DMS 273 treated with DMSO at 0.1 percent for 48 hours (cell line): ENCODE data around the gene MICAL3.
"Not testable (repeated sequence)": the region's sequence is repeated elsewhere in the genome, so short reads cannot be mapped to it uniquely, and the experiment has no call there.

ENCODE experiments used
- DNase-seq: peaks from one replicate; lab custom pipeline; 2025; lab: John Stamatoyannopoulos, UW

MICAL3 gene

DNA sequence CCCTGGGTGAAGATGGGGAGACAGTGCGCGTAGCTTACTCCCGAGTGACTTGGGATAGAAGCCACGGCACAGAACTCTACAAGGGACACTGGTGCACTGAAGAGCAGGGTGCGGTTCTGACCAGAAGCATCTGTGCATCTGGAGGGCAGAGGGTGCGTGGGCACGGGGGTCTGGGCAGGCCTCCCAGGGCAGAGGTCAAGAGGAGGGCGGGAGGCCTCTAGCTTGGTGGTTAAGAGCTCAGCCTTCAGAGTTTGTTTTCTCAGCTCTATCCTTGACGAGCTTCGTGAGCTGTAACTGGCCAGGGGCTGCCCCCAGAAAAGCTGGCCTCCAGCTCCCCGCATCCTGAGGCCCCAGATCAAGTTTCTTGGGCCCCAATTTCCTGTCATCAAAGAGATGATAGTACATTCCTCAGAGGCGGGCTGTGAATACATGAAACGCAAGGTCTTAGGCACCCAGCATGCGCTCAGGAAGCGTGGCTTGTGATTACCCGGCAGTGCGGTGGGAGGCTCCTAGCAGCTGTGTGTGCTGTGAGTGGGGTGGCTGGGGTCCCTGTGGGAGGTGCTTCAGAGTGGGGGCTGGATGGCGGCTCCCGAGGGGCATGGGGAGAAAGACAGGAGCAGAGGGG lies 244.1 kb downstream of the MICAL3 start:
- no peak for DNase-seq

DNA sequence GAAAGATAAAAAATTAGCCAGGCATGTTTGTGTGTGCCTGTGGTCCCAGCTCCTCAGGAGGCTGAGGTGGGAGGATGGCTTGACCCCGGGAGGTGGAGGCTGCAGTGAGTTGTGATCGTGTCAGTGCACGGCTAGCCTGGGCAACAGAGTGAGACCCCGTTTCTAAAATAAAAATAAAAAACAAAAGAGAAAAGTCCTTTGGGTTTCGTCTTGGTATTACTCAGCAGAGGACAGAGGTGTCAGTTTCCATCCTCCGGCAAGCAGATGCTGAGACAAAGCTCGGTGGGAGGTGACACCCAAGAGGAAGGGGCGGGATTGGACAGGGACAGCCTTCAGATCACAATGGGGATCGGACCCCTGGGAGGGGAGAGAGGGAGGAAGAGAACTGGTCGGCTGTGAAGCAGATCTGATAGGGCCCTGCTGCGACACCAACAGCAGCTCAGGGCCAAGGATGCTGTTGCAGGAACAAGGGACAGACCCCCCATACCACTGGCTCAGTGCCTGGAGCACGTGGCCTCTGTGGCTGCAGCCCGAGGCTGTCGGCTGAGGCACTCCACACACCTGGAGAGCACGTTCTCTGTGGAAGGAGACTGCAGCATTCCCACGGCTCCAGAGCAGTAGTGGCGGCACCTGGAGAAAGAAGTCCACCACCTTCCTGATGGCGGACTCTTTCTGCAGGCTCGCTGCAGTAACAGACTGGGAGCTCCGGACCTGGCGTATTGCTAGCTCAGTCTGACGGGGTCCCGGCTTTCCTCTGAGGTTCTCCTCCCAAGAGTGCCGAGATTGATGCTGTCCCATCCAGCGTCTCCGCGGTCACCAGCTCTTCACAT lies 244.9 kb downstream of the MICAL3 start:
- DNase-seq: no peak

DNA sequence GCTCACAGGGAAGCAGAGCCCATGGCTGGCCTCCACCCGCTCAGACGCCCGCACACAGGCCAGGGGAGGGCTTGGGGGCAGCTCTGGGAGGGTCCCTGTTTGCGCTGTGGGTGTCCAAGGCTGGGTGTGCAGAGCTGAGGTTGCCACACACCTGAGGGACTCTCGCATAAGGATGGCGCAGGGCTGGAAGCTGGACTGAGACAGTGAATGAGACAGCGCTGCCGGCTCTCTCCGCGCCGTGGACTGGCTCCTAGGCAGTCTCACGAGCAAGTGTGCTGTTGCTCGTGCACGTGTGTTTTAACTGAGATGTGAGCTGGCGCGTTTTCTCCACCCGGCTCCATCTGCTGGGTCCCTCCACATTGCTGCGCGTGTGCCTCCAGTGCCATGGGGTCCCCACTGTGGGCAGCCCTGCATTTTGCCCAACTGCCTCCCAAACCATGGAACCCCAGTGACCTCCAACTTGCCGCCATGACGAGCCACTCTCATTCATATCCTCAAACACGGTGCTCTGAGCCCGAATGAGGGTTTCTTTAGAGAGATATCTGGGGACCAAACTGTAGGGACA lies 245.9 kb downstream of the MICAL3 start:
- no peak for DNase-seq

DNA sequence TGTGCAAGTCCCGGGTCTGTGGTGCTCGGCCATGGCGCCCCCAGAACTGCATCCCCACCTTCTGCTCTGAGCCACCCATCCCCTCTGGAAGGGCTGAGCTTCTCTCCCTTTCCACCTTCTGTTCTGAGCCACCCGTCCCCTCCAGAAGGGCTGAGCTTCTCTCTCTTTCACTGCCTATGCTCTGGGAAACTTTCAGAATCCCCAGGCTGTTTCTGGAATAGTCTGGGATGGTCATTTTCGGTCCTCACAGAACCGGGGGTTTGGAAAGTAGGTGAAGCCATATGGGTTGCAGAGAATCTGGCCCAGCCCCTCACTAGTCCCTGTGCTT lies 246.7 kb downstream of the MICAL3 start:
- DNase-seq: no peak

DNA sequence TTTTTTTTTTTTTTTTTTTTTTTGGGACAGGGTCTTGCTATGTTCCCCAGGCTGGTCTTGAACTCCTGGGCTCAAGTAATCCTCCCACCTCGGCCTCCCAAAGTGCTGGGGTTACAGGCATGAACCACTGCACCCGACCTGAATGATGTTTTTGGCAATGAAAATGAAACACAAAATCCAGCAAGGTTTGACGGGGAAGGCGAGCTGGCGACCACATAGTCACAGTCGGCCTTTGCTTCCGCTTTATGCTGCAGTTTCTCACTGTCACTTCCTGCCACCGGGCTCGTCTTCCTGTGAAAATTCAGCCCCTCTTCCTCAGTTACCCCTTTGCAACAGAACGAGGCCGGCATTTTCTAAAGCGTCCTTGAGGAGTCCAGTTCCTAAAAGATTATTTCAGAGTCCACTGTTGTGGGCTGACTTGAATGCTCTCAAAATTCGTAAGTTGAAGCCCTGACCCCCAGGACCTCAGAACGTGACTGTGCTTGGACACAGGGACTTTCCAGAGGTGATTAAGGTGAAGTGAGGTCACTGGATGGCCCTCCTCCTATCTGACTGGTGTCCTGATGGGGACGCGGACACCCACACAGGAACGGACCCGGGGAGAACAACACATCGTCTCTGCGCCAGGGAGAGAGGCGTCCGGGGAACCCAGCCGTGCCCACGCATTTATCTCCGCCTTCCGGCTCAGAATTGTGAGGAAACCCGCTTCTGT lies 247.2 kb downstream of the MICAL3 start:
- no peak for DNase-seq

DNA sequence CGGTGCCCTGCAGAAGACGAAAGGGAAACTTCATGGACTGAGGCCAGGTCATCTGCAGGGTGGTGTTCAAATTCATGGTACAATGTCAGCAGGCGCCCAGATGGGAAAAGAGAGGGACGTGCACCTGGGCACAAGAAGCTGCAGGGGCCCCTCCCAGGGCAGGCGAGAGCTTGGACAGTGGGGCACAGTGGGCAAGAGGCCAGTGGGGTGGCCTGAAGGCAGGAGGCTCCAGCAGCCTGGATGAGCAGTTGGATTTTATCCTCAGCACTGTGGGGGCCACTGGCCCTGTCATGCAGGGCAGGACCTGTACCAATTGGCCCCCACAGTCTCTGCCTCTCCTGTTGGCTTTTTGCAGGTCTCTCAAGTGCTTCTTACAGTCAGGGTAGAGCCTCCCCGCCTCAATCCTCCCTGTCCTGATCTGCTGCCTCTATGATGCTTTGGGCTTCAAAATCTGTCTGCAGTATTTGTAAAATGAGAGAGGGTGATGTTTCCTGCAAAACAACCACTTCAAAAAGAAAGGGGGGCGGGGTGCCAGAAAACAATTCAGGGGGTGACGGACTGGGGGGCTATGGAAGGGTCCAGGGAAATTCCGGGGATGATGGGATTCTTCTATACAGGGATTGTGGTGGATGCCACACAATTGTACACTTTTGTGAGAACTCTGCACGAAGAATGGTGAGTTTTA lies 248.4 kb downstream of the MICAL3 start:
- DNase-seq: no peak

DNA sequence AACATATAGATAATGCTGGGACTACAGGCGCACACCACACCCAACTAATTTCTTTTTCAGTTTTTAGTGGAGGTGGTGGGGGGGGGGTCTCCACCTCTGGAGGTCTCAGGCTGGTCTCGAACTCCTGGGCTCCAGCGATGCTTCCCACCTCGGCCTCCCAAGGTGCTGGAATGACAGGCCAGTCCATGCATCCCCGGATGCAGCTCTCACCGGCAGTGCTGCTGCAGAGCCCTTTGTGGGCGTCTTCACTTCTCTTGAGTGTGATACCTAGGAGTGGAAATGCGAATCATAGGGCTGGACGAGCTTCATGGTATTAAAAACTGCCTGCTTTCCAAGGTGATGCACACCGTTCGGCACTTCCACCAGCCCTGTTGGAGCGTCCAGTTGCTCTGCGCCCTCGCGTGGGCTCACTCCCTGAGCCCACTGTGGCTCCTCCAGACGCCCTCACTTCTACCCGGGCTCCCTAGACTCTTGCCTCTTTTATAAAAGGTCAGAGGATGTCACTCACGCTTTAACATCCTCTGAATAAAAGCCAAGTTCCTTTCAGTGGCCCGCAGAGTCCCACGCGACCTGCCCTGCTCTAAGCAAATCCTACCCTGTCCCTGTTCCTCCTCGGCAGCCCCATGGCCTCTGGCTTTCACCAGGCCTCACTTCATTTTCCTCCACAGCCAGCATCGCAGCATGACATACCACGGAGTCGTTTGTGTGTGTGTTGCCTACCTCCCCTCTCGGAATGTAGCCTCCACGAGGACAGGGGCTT lies 249.3 kb downstream of the MICAL3 start:
- no peak for DNase-seq

DNA sequence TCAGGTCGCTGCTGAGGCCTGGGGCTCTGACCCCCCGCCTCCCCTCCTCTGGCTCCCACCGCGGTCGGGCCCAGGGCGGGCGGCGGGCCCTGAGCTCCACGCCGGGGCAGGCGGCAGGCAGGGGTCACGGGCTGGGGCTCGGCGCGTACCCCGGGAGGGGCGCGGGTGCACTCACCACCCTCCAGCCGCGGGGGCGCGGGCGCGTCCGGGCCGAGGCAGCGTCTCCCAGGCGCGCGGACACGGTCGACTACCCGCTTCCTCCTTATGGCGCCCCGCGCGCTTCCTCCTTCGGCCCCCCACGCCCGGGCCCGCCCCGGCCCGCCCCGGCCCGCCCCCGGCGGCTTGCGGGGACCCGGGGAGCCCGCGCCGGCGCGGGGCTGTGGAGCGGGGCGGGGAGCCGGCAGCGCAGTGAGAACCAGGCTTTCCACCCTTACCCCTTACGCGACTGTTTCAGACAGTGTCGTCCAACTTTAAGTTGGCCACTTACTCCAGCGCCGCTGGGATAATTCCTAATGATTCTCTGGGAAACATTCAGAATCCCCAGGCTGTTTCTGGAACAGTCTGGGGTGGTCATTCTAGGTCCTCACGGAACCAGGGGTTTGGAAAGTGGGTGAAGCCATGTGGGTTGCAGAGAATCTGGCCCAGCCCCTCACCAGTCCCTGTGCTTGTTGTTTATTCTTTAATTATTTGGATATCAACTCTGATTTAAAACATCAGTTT lies 250.0 kb downstream of the MICAL3 start, which contains the start of gene BID:
BID (minus strand) TSS at position 264 of the 720 bp plus-strand sequence. CDS start 24,353 bp downstream, outside the sequence.
- no peak for DNase-seq

DNA sequence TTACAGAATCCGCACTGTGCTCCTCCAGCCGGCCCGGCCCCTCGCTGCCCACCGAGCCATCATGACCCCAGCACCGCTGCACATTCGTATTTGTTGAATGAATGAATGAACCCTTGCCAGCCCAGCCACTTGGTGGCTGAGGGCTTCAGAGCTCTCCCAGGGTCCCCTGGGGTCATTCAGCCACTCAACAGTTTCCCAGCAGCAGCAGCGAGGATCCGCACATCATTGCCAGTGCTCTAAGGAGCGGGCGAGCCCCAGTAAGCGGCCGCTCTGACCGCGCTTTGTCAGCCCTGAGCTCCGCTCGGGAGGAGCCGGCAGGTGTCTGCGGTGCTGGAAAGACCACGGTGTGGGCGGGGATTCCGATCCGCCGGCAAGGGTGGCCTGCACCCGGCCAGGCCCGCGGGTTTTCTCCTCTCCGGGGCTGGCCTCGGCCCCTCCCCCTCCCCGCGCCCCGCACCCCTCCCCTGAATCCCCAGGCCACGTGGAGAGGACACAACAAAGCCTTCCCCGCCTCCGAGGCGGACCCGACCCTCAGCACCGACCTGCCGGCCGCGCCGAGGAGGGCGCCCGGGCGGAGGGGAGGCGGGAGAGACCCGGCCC lies 250.7 kb downstream of the MICAL3 start:
- no peak for DNase-seq

DNA sequence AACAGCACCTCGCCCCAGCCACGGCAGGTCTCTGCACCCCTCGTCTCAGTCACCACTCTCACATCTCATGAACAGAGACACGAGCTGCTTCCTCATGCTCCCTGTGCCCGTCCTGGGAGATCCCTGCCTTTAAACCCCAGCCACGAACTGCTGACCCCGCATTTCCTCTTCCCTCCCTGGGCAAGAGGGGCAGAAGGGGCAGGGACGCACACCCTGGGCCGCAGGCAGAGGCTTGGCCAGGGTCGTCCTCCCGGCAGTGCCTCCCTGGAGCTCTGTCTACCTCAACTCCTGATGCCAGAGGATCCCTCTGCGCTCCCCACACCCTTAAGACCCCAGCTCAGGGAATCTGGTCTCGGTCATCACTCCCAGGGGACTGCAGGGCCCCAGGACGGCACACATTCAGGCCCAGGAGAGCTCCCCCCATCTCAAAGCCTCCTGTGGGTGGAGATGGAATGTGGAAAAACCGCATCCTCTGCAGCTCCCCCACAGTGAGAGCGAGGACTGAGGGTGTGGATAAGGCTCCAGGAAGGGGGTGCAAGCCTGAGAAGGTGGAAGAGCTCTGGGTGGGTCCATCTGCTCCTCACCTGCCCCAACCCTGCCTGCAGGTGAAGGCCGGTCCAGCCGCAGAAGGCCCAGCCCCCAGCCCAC lies 251.3 kb downstream of the MICAL3 start:
- DNase-seq: no peak

DNA sequence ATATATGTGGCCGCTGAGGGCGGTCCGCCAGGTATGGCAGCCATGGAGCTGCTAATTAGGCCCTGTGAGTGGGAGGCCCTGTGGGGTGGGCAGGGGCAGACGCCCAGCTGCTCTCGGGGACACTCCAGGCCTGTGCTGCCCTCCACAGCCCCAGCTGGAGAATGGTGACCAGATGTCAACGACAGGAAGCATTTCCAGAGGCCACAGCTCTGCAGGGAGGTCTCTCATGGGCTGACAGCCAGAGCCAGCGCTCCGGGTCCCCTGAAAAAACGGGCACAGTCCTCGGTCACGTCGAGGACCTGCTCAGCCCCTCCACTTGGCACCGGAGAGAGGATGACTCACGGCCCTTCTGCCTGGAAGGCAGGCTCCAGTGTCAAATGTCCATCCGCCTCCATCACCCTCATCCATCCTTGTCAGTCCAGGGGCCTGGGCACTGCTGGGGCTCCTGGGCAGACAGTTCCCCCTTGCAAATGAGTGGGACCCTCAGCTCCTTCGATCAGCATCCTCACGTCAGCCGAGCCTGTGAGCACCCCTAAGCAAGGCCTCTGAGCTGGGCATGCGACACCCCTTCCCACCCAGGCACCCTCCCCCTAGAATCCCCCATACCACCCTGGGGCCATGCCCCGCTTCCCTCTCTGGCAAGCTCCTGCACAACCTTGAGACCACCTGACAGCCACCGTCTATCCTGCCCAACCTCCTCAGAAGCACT lies 252.0 kb downstream of the MICAL3 start:
- DNase-seq: no peak

DNA sequence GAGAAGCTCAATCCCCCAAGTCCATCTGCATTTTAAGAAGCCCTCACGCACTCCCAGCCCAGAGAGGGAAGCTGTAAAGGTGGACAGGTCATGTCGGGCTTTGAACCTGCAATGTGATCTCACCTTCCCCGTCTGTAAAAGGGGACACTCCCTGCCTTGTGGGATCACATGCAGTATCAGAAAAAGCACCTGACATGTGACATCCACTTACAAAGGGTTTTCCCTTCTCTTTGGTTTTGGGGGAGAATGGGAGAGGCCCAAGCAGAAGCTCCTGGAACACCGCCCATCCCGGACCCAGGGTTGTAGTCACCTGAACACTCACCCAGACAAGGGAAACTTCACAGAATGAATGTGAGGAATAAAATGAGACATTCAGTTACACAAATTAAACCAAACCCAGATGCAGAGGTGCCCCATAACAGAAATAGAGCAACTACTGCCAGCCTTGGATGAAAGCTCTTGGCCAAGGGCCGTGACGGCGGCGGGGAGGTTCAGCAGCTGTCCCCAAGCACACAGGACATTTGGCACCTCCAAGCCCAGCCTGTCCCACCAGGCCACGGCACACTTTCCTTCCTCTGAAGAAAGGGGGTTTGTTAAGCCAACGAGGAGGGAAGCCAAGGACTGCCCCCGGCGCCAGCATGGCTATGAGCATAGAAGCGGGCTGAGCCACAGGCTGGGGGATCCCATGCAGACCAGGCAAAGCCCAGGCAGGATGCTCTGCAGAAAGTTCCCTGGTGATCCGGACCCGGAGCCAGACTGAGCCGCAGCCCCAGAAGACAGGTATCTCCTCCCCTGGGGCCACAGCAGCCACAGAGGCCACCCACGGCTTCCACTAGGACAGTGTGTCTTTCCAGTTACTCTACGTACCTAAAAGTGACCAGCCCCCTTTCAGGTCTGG lies 253.9 kb downstream of the MICAL3 start:
- DNase-seq: no peak

DNA sequence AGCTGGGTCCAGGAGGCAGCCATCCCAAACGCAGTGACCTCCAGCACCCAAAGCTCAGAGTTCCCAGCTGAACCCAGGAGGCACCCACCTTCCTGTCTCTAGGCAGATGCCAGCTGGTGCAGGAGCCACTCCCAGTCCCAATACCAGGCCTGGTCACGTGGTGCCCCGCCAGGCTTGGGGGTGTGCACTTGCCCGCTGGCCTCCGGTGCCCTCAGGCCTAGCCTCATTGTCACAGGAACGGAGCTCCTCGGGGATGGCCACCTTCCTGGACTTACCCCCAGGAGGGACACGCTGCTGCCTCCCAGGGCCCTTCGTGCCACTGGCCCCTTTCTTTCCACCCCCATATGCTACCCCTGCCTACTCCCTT lies 254.7 kb downstream of the MICAL3 start:
- DNase-seq: no peak

DNA sequence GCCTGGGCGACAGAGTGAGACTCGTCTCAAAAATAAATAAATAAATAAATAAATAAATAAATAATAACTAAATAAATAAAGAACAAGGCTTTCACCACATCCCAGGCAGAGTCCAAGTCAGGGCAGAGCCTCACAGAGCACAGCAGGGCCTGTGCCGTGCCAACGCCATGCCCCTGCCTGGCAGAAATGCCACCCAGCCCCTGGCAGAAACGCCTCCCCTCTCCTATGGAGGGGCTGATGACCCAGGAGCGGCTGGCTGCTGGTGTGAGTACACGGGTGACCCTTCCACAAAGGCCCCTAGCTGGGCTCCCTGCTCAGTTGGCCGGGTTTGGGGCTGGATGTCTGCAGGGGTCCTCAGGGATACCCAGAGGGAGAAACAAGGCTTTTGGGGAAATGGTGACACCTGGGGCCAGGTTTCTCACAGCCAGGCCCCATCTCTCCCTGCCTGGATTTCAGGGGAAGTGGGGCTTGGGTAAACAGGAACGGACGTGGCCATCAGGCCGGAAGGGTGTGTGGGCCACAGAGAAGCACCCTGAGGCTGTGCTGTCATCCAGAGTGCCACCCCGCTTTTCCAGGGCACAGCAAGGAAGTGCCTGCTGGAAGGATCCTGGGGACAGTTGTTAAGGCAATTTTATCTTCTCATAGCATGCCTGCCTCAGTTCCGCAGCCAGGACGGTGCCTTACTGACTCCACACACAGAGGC lies 255.2 kb downstream of the MICAL3 start:
- no peak for DNase-seq

DNA sequence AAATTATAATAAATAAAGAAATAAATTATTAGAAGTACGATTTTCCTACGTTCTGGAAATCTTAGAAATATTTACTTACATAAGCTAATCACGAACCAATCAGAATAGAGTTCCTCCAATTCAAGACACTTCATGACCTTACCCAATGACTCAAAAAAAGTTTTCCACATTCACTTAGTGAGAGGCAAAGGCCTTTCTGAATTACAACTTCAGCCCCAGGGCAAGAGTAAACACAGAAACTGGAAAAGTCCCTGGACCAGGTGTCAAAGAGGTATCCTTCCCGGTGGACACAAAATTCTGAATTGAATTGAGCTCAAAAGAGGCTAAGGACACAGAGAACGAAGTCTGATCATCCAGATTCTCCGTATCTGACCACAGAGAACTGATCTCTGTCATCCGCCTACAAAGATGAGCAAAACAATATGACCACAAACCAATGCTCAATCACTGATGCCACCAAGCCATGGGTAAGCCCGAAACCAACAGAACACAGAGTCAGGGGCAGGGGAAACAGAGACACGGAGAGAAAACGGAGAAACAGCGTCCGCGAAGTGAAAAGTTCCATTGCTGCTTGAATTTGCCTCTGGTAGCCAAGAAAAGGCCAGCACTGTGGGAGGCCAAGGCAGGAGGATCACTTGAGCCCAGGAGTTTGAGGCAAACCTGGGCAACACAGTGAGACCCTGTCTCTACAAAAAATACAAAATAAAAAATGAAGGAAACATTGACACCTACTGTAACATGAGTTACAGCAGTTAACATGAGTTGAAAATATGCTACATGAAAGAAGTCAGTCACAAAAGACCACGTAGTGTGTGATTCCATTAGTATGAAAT lies 256.9 kb downstream of the MICAL3 start:
- no peak for DNase-seq

DNA sequence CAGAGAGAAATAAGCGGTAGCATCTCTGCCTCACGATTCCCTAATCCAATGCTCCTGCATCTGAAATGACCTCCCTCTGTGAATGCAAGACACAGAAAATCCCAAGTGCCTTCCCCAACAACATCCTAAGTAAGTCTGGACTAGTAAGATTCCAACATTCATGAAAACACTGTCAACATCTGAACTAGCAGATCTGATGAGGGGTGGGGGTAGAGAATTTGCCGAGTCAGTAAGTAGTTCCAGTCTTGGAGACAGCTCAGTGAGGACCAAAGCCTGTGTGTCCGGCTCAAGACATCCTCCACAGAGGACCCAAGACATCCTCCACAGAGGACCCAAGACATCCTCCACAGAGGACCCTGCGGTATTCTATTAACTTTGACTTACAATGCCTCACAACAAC lies 259.5 kb downstream of the MICAL3 start:
- not testable (repeated sequence) for DNase-seq

DNA sequence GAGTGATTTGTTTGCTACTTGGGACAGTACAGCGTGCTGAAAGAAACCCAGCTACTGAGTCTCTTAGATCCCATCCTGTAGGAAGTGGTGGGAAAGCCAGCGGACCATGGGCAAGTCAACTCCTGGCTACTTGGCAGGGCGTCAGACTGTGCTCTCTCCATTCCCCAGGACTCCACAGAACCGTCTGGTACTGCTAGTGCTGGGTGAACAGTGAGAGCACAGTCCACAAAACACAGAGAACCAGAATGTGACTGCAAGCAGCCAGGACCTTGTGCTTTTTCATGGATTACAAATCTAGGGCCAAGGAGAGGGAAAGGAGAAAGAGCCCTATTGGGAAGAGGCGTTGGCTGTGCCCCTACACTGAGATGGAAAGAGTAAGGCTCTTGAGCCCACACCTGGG lies 260.3 kb downstream of the MICAL3 start:
- DNase-seq: no peak
